CD14-positive monocyte (primary cell): ENCODE data around the gene ZNF211. TPM values are rescaled to one million over a fixed set of nuclear protein-coding genes. Genes with fewer than 3 reads are reported as not detected.

Experiments used
- DNase-seq, 3 donors: peaks; one replicate each; pipeline ENCODE4 v3.0.0-alpha.2; 2011 to 2022
- H2AFZ ChIP-seq: 2 replicates; pipeline ENCODE4 v1.6.0; 2012; ENCODE audit warnings: mild to moderate bottlenecking, low read depth, low read length, inconsistent platforms; ENCODE audit not compliant: insufficient read depth, poor library complexity, severe bottlenecking
- H3K27ac ChIP-seq, 2 donors: 1 replicate in 1 of 2; 2 replicates in 1 of 2; pipeline ENCODE4 v1.5.1; 2012 to 2013; ENCODE audit warnings: low read length in 2 of 2, control low read depth in 1 of 2, inconsistent platforms in 1 of 2, low read depth in 1 of 2, mild to moderate bottlenecking in 1 of 2
- H3K27me3 ChIP-seq, 2 donors: one replicate each; pipeline versions ENCODE4 v1.6.0 to v1.6.1; 2011 to 2013; ENCODE audit warnings: low read length in 2 of 2; ENCODE audit not compliant: control insufficient read depth in 2 of 2, insufficient read depth in 2 of 2
- H3K36me3 ChIP-seq, 2 donors: replicated peaks in 1 of 2; 1 replicate in 1 of 2; 2 replicates in 1 of 2; pipeline versions ENCODE4 v1.5.1 to v1.6.1; 2012 to 2013; ENCODE audit warnings: low read length in 2 of 2, control low read depth in 1 of 2, inconsistent platforms in 1 of 2, mild to moderate bottlenecking in 1 of 2; ENCODE audit not compliant: insufficient read depth in 2 of 2, control insufficient read depth in 1 of 2
- H3K4me1 ChIP-seq, 2 donors: 1 replicate in 1 of 2; 2 replicates in 1 of 2; pipeline versions ENCODE4 v1.5.1 to v1.6.1; 2012 to 2013; ENCODE audit warnings: low read length in 2 of 2, control low read depth in 1 of 2, inconsistent platforms in 1 of 2, mild to moderate bottlenecking in 1 of 2, moderate library complexity in 1 of 2; ENCODE audit not compliant: insufficient read depth in 2 of 2, control insufficient read depth in 1 of 2
- H3K4me2 ChIP-seq: replicated peaks from 2 replicates; pipeline ENCODE3; 2012; ENCODE audit warnings: low read length, moderate library complexity, mild to moderate bottlenecking; ENCODE audit not compliant: poor library complexity, severe bottlenecking; ENCODE audit errors: extremely low read depth
- H3K4me3 ChIP-seq, 3 experiments: fragments of 200-600 bp in 1 of 3; sonication (generic) in 1 of 3; replicated peaks in 1 of 3; 1 replicate in 2 of 3; 2 replicates in 1 of 3; pipeline ENCODE4 v1.5.1; 2011 to 2013; ENCODE audit warnings: low read length in 3 of 3, mild to moderate bottlenecking in 3 of 3, control low read depth in 2 of 3, low read depth in 2 of 3, inconsistent platforms in 1 of 3, moderate library complexity in 1 of 3
- H3K79me2 ChIP-seq: 2 replicates; pipeline ENCODE4 v1.6.0; 2012; ENCODE audit warnings: mild to moderate bottlenecking, control low read depth, inconsistent platforms, low read length, moderate library complexity; ENCODE audit not compliant: insufficient read depth
- H3K9ac ChIP-seq: 2 replicates; pipeline ENCODE4 v1.6.0; 2017; ENCODE audit warnings: low read length, mild to moderate bottlenecking; ENCODE audit not compliant: insufficient read depth, poor library complexity, severe bottlenecking
- H3K9me3 ChIP-seq, 2 donors: replicated peaks in 1 of 2; 1 replicate in 1 of 2; 2 replicates in 1 of 2; pipeline versions ENCODE4 v1.5.1 to v1.6.1; 2012 to 2013; ENCODE audit warnings: low read length in 2 of 2, control low read depth in 1 of 2; ENCODE audit not compliant: control insufficient read depth in 1 of 2, insufficient read depth in 1 of 2
- H4K20me1 ChIP-seq: 2 replicates; pipeline ENCODE4 v1.6.0; 2012; ENCODE audit warnings: mild to moderate bottlenecking, low read length, control low read depth, moderate library complexity; ENCODE audit not compliant: insufficient read depth
- H3K27ac Mint-ChIP-seq, 7 donors: one replicate each; pipeline ENCODE4 v1.8.0; 2020; ENCODE audit warnings: mild to moderate bottlenecking in 7 of 7, mixed read lengths in 7 of 7, moderate library complexity in 6 of 7, inconsistent platforms in 2 of 7
- H3K27me3 Mint-ChIP-seq, 3 donors: one replicate each; pipeline ENCODE4 v1.8.0; 2021 to 2022; ENCODE audit warnings: low read depth in 3 of 3, mild to moderate bottlenecking in 3 of 3, mixed read lengths in 3 of 3, moderate library complexity in 3 of 3, inconsistent platforms in 1 of 3
- H3K36me3 Mint-ChIP-seq, 2 donors: one replicate each; pipeline ENCODE4 v1.8.0; 2020; ENCODE audit warnings: mixed read lengths in 2 of 2, inconsistent platforms in 1 of 2, mild to moderate bottlenecking in 1 of 2
- H3K4me1 Mint-ChIP-seq: one replicate; pipeline ENCODE4 v1.8.0; 2020; ENCODE audit warnings: mild to moderate bottlenecking, mixed read lengths
- H3K4me3 Mint-ChIP-seq, 2 donors: one replicate each; pipeline ENCODE4 v1.8.0; 2020; ENCODE audit warnings: mild to moderate bottlenecking in 2 of 2, mixed read lengths in 2 of 2, moderate library complexity in 1 of 2
- H3K9me3 Mint-ChIP-seq, 7 donors: one replicate each; pipeline ENCODE4 v1.8.0; 2020 to 2022; ENCODE audit warnings: mixed read lengths in 7 of 7, mild to moderate bottlenecking in 6 of 7, moderate library complexity in 6 of 7, inconsistent platforms in 2 of 7
- CTCF ChIP-seq: fragments of 200-600 bp; IDR thresholded peaks from one replicate; pipeline ENCODE4 v1.8.0; 2022; ENCODE audit warnings: antibody characterized with exemption, mild to moderate bottlenecking
- WGBS: methylation state at CpG from one replicate; pipeline ENCODE4 v1.1.5; 2013; ENCODE audit warnings: missing lambda C conversion rate; ENCODE audit not compliant: insufficient coverage; 5-methylcytosine and 5-hydroxymethylcytosine counted together
- intact Hi-C, 2 donors: fragments of 100-400 bp; cut with micrococcal nuclease; formaldehyde crosslinking; loops; one replicate each; pipeline versions ENCODE4 v1.15.0 to v1.15.1; 2023
- polyA plus RNA-seq, 3 donors: library from polyadenylated mRNA; depleted of rRNA in 1 of 3; unstranded in 2 of 3; stranded (reverse) in 1 of 3; fragments of 300-500 nt in 2 of 3; fragments of >200 nt in 1 of 3; fragmentation: Illumina TruSeq in 2 of 3; gene quantifications; 1 replicate in 2 of 3; 2 replicates in 1 of 3; pipeline ENCODE4 v1.2.3, GENCODE V29; 2012 to 2021

ZNF211 gene
- polyA plus RNA-seq, 3 donors = 4.5 to 13.9 (median 6.1) TPM

GRCh38 chr19:57675881-57676280 is 42.9 kb downstream of the ZNF211 start:
- H3K4me1 Mint-ChIP-seq = no peaks in the 10 kb centered on the region
- peaks cover 37 to 40% of the 10 kb centered on the region in 2 donors for H3K9me3 ChIP-seq
- no peaks in the 10 kb centered on the region for H3K36me3 Mint-ChIP-seq
- no peak overlapping the region for H3K9ac ChIP-seq
- no peak overlapping the region for H3K27ac ChIP-seq
- H3K4me3 ChIP-seq = no peak overlapping the region
- WGBS = 83% methylated on average over 1 of the region's 2 CpGs
- no peaks in the 10 kb centered on the region for H3K4me1 ChIP-seq
- H3K36me3 ChIP-seq = no peaks in the 10 kb centered on the region
- no peak for DNase-seq
- TF ChIP-seq CTCF = no peak
- no peak overlapping the region for H3K27ac Mint-ChIP-seq
- no peaks in the 10 kb centered on the region for H3K79me2 ChIP-seq
- no peaks in the 10 kb centered on the region for H3K27me3 ChIP-seq
- intact Hi-C loops = no loop called here
- peaks cover 9 to 60% (median 46%) of the 10 kb centered on the region in 7 donors for H3K9me3 Mint-ChIP-seq
- no peak overlapping the region for H3K4me3 Mint-ChIP-seq
- no peak overlapping the region for H3K4me2 ChIP-seq
- H3K27me3 Mint-ChIP-seq = peaks cover 4 to 16% (median 6%) of the 10 kb centered on the region in 3 donors
- H2AFZ ChIP-seq = no peak overlapping the region
- H4K20me1 ChIP-seq = no peaks in the 10 kb centered on the region

- TF ChIP-seq CTCF = no peak
- Histone ChIP-seq H3K4me3 (peak overlapping the region; percentile 74 to 97 (median 79)), H3K9ac (peak overlapping the region; percentile 75), H3K9me3 (peaks cover 72 to 77% of the 10 kb centered on the region in 2 donors), H3K4me1 (peaks cover 11 to 16% of the 10 kb centered on the region in 2 donors), H3K27me3 (no peaks in the 10 kb centered on the region), H3K27ac (peak overlapping the region; percentile 2 to 87), H3K4me2 (peak overlapping the region; percentile 88), H3K36me3 (peaks cover 20 to 43% of the 10 kb centered on the region in 2 donors), H2AFZ (peak overlapping the region; percentile 96), H4K20me1 (no peaks in the 10 kb centered on the region), H3K79me2 (peaks cover 33% of the 10 kb centered on the region)
- DNase-seq = no peak
- Mint-ChIP-seq H3K4me1 (peaks cover 19% of the 10 kb centered on the region), H3K9me3 (peaks cover 55 to 94% (median 84%) of the 10 kb centered on the region in 7 donors), H3K4me3 (peak overlapping the region; percentile 91 to 92), H3K27me3 (peaks cover 2 to 15% (median 4%) of the 10 kb centered on the region in 3 donors), H3K27ac (peak overlapping the region in 6 of 7 donors; percentile 60 to 90 (median 79)), H3K36me3 (peaks cover 46 to 47% of the 10 kb centered on the region in 2 donors)
- 2% methylated on average over 19 of the region's 19 CpGs for WGBS
- intact Hi-C loops = loop anchor here in 1 of 2 donors (5.0 kb wide), 2 partner anchors 50 to 100 kb away; partner anchors contain the start of genes ZIK1 and ZNF211
These were observed 49.3 kb downstream of the ZNF211 start for GRCh38 chr19:57682226-57682766.
